ENCODE data around the gene ELAVL3. TPM values are rescaled to one million over a fixed set of nuclear protein-coding genes. Genes with fewer than 3 reads are reported as not detected.

The ELAVL3 gene
- total RNA-seq, 4 donors from 2014 or later: not detected

- Histone ChIP-seq H3K4me3 (peak overlapping the region; percentile 17 to 40 (median 32)), H3K4me1 (peaks cover 0 to 51% (median 29%) of the 10 kb centered on the region in 4 donors), H3K36me3 (no peaks in the 10 kb centered on the region), H3K9me3 (no peaks in the 10 kb centered on the region), H3K27ac (peak overlapping the region in 1 of 4 donors; percentile 50), H3K27me3 (peaks cover 0 to 73% of the 10 kb centered on the region in 2 donors)
- WGBS, 2 donors: 5 to 6% methylated on average over 33 to 38 of the region's 46 CpGs
- peak in 1 of 2 donors; percentile 36 for DNase-seq (ENCODE audit: low spot score in 2 of 2)
- TF ChIP-seq POLR2A (IDR thresholded peaks at IDR 0.05): no peak
- TF ChIP-seq CTCF (IDR thresholded peaks at IDR 0.05): no peak
- TF ChIP-seq EP300 (IDR thresholded peaks at IDR 0.05): peak; percentile 58 to 62
Observed at GRCh38 chr19:11420429-11421370, 60.1 kb downstream of the ELAVL3 start.

- peak within 1 kb of the TSS in 1 of 4 donors; percentile 35 for H3K27ac ChIP-seq
- no peaks in the 10 kb centered on the region for H3K36me3 ChIP-seq
- no peak for TF ChIP-seq EP300 (IDR thresholded peaks at IDR 0.05)
- no peak for TF ChIP-seq CTCF (IDR thresholded peaks at IDR 0.05)
- TF ChIP-seq POLR2A (IDR thresholded peaks at IDR 0.05): no peak
- 5 to 6% methylated on average over 26 to 27 of the region's 72 CpGs for WGBS, 2 donors
- DNase-seq (ENCODE audit: low spot score in 2 of 2): no peak
- peak within 1 kb of the TSS; percentile 18 to 47 (median 40) for H3K4me3 ChIP-seq
- peaks cover 0 to 51% (median 29%) of the 10 kb centered on the region in 4 donors for H3K4me1 ChIP-seq
- no peaks in the 10 kb centered on the region for H3K9me3 ChIP-seq
- peaks cover 0 to 67% of the 10 kb centered on the region in 2 donors for H3K27me3 ChIP-seq
Observed at GRCh38 chr19:11418549-11419506, 62.0 kb downstream of the ELAVL3 start, which contains the start of gene RGL3. Gene RGL3, minus strand, starts transcription at chr19:11419314. Its CDS starts 36 bp downstream, at chr19:11419278.

- no peak for DNase-seq (ENCODE audit: low spot score in 2 of 2)
- Histone ChIP-seq H3K27ac (peak overlapping the region in 1 of 4 donors; percentile 35), H3K4me3 (peak overlapping the region; percentile 18 to 47 (median 40)), H3K9me3 (no peaks in the 10 kb centered on the region), H3K27me3 (peaks cover 0 to 60% of the 10 kb centered on the region in 2 donors), H3K4me1 (peaks cover 0 to 48% (median 29%) of the 10 kb centered on the region in 4 donors), H3K36me3 (no peaks in the 10 kb centered on the region)
- 10 to 14% methylated on average over 15 to 16 of the region's 16 CpGs for WGBS, 2 donors
- TF ChIP-seq POLR2A (IDR thresholded peaks at IDR 0.05) (no peak), CTCF (IDR thresholded peaks at IDR 0.05) (no peak), EP300 (IDR thresholded peaks at IDR 0.05) (no peak)
Observed at GRCh38 chr19:11418094-11418548, 62.7 kb downstream of the ELAVL3 start.

- peaks cover 0 to 33% (median 19%) of the 10 kb centered on the region in 4 donors for H3K4me1 ChIP-seq
- H3K27ac ChIP-seq: no peak overlapping the region
- no peaks in the 10 kb centered on the region for H3K9me3 ChIP-seq
- TF ChIP-seq EP300 (IDR thresholded peaks at IDR 0.05): no peak
- TF ChIP-seq POLR2A (IDR thresholded peaks at IDR 0.05): no peak
- no peak for TF ChIP-seq CTCF (IDR thresholded peaks at IDR 0.05)
- H3K4me3 ChIP-seq: no peak overlapping the region
- WGBS, 2 donors: 89 to 94% methylated on average over 17 of the region's 17 CpGs
- no peaks in the 10 kb centered on the region for H3K36me3 ChIP-seq
- DNase-seq (ENCODE audit: low spot score in 2 of 2): no peak
- H3K27me3 ChIP-seq: peaks cover 0 to 44% of the 10 kb centered on the region in 2 donors
Observed at GRCh38 chr19:11416346-11417052, 64.3 kb downstream of the ELAVL3 start.

All from tibial nerve (tissue), 4 donors.